Stomach (tissue), 4 donors: ENCODE data around the gene DPPA5.

Experiments
- CTCF ChIP-seq, 7 experiments: fragments of 450-650 bp in 4 of 7; fragments of 200-600 bp in 3 of 7; sonication (generic) in 3 of 7; IDR thresholded peaks; one replicate each; pipeline ENCODE4 v1.5.1; 2016 to 2019; ENCODE audit warnings: antibody characterized with exemption in 7 of 7, control low read depth in 2 of 7, mild to moderate bottlenecking in 1 of 7
- POLR2A ChIP-seq, 4 donors: fragments of 450-650 bp; IDR thresholded peaks; one replicate each; pipeline ENCODE4 v1.6.1; 2016; ENCODE audit warnings: antibody characterized with exemption in 4 of 4, control low read depth in 2 of 4, mild to moderate bottlenecking in 1 of 4, moderate library complexity in 1 of 4

GRCh38 chr6:73375216-73375615 lies 21.1 kb upstream of the DPPA5 start:
- TF ChIP-seq CTCF (IDR thresholded peaks at IDR 0.05) (no peak), POLR2A (IDR thresholded peaks at IDR 0.05) (no peak)
